ENCODE data around the gene CD84. TPM values are rescaled to one million over a fixed set of nuclear protein-coding genes. Genes with fewer than 3 reads are reported as not detected.
"Not testable (repeated sequence)": the region's sequence is repeated elsewhere in the genome, so short reads cannot be mapped to it uniquely, and the experiment has no call there.

The CD84 gene
- total RNA-seq, 1 donor from 2014 or later, result not detected

- Mint-ChIP-seq H3K4me1 (ENCODE audit: low read depth) (no peaks in the 10 kb centered on the region), H3K4me3 (ENCODE audit: unreplicated experiment) (no peak overlapping the region), H3K9me3 (ENCODE audit: low read depth) (peaks cover 20% of the 10 kb centered on the region), H3K36me3 (ENCODE audit: low read depth) (peaks cover 3% of the 10 kb centered on the region), H3K27ac (ENCODE audit: unreplicated experiment) (no peak overlapping the region), H3K27me3 (ENCODE audit: low read depth) (no peaks in the 10 kb centered on the region)
- DNase-seq (ENCODE audit: low spot score), result no peak
- TF ChIP-seq, protein P1, sequence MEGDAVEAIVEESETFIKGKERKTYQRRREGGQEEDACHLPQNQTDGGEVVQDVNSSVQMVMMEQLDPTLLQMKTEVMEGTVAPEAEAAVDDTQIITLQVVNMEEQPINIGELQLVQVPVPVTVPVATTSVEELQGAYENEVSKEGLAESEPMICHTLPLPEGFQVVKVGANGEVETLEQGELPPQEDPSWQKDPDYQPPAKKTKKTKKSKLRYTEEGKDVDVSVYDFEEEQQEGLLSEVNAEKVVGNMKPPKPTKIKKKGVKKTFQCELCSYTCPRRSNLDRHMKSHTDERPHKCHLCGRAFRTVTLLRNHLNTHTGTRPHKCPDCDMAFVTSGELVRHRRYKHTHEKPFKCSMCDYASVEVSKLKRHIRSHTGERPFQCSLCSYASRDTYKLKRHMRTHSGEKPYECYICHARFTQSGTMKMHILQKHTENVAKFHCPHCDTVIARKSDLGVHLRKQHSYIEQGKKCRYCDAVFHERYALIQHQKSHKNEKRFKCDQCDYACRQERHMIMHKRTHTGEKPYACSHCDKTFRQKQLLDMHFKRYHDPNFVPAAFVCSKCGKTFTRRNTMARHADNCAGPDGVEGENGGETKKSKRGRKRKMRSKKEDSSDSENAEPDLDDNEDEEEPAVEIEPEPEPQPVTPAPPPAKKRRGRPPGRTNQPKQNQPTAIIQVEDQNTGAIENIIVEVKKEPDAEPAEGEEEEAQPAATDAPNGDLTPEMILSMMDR (IDR thresholded peaks at IDR 0.05), result no peak
Measured at GRCh38 chr1:160534823-160535605, 44.3 kb downstream of the CD84 start.

- peaks cover 11% of the 10 kb centered on the region for H3K27me3 Mint-ChIP-seq (ENCODE audit: low read depth)
- H3K9me3 Mint-ChIP-seq (ENCODE audit: low read depth), result peaks cover 20% of the 10 kb centered on the region
- H3K27ac Mint-ChIP-seq (ENCODE audit: unreplicated experiment); H3K36me3 Mint-ChIP-seq (ENCODE audit: low read depth); H3K4me3 Mint-ChIP-seq (ENCODE audit: unreplicated experiment); H3K4me1 Mint-ChIP-seq (ENCODE audit: low read depth): not testable (repeated sequence)
- peak; percentile 73 for DNase-seq (ENCODE audit: low spot score)
Measured at GRCh38 chr1:160532557-160532813, 46.8 kb downstream of the CD84 start.

DNA sequence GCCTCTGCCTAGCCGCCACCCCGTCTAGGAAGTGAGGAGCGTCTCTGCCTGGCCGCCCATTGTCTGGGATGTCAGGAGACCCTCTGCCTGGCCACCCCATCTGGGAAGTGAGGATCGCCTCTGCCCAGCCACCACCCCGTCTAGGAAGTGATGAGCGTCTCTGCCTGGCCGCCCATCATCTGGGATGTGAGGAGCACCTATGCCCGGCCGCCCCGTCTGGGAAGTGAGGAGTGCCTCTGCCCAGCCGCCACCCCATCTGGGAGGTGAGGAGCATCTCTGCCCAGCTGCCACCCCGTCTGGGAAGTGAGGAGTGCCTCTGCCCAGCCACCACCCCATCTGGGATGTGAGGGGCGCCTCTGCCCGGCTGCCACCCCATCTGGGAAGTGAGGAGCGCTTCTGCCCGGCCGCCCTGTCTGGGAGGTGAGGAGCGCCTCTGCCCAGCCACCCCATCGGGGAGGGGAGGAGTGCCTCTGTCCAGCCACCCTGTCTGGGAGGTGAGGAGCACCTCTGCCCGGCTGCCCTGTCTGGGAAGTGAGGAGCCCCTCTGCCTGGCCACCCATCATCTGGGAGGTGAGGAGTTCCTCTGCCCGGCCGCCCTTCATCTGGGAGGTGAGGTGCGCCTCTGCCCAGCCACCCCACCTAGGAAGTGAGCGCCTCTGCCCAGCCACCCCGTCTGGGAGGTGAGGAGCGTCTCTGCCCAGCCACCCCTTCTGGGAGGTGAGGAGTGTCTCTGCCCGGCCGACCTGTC lies 47.3 kb downstream of the CD84 start:
- not testable (repeated sequence) for H3K4me1 Mint-ChIP-seq (ENCODE audit: low read depth); H3K4me3 Mint-ChIP-seq (ENCODE audit: unreplicated experiment); H3K27ac Mint-ChIP-seq (ENCODE audit: unreplicated experiment); H3K36me3 Mint-ChIP-seq (ENCODE audit: low read depth)
- Mint-ChIP-seq H3K9me3 (ENCODE audit: low read depth) (peaks cover 20% of the 10 kb centered on the region), H3K27me3 (ENCODE audit: low read depth) (peaks cover 15% of the 10 kb centered on the region)
- peak; percentile 81 for DNase-seq (ENCODE audit: low spot score)

DNA sequence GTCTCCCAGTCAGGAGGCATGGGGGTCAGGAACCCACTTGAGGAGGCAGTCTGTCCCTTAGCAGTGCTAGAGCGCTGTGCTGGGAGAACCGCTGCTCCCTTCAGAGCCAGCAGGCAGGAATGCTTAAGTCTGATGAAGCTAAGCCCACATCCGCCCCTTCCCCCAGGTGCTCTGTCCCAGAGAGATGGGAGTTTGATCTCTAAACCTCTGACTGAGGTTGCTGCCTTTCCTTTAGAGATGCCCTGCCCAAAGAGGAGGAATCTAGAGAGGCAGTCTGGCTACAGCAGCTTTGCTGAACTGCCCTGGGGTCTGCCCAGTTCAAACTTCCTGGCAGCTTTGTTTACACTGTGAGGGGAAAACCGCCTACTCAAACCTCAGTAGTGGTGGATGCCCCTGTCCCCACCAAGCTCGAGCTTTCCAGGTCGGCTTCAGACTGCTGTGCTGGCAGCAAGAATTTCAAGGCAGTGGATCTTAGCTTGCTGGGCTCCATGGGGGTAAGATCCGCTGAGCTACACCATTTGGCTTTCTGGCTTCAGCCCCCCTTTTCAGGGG lies 49.8 kb downstream of the CD84 start:
- Mint-ChIP-seq H3K9me3 (ENCODE audit: low read depth) (peaks cover 23% of the 10 kb centered on the region), H3K27me3 (ENCODE audit: low read depth) (peaks cover 17% of the 10 kb centered on the region)
- not testable (repeated sequence) for H3K4me3 Mint-ChIP-seq (ENCODE audit: unreplicated experiment); H3K27ac Mint-ChIP-seq (ENCODE audit: unreplicated experiment); H3K36me3 Mint-ChIP-seq (ENCODE audit: low read depth); H3K4me1 Mint-ChIP-seq (ENCODE audit: low read depth); DNase-seq (ENCODE audit: low spot score)

- not testable (repeated sequence) for DNase-seq (ENCODE audit: low spot score); H3K4me3 Mint-ChIP-seq (ENCODE audit: unreplicated experiment); H3K27ac Mint-ChIP-seq (ENCODE audit: unreplicated experiment); H3K36me3 Mint-ChIP-seq (ENCODE audit: low read depth)
- peaks cover 12% of the 10 kb centered on the region for H3K4me1 Mint-ChIP-seq (ENCODE audit: low read depth)
- peaks cover 19% of the 10 kb centered on the region for H3K27me3 Mint-ChIP-seq (ENCODE audit: low read depth)
- H3K9me3 Mint-ChIP-seq (ENCODE audit: low read depth), result peaks cover 17% of the 10 kb centered on the region
Measured at GRCh38 chr1:160523789-160524188, 55.5 kb downstream of the CD84 start.

DNA sequence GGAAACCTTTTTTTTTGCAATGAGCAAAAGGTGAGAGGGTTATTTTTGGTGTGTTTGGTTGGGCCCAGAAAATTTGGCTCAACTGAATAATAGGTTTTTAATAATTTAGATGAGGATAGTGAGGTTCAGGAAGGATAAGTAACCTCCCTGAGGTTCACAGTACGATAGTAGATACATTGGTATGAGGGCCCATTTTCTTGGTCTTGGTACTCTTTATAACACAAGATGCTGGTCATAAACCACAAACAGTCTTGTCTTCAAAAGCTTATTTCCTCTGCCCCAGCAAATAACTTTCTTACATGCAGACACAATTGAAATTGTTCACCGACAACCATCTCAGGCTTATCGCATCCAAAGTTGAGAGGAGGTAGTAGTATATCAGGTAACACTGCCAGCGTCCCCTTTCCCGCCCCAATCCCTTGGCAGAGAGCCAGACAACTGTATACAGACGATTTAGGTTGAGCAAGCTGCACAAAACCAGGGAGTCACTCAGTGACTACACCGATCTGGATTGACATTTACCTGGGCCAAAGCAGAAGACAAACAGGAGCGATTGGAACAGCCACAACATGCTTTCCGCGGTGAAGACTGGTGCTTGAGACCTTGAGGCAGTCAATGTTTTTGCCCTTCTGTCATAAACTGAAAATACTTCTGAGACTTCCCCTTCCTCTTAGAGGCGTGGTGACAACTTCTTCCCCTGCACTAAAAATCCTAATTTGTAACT lies 56.5 kb downstream of the CD84 start, which contains the start of gene SLAMF6:
SLAMF6 (minus strand) TSS at position 634 of the 724 bp plus-strand sequence; CDS start at position 571, 63 bp downstream.
- no peaks in the 10 kb centered on the region for H3K36me3 Mint-ChIP-seq (ENCODE audit: low read depth)

More for the DNA sequence above, 56.5 kb downstream of the CD84 start, which contains the start of gene SLAMF6:
- TF ChIP-seq, protein P1 (IDR thresholded peaks at IDR 0.05), result no peak
- peaks cover 11% of the 10 kb centered on the region for H3K27me3 Mint-ChIP-seq (ENCODE audit: low read depth)
- no peak within 1 kb of the TSS for H3K27ac Mint-ChIP-seq (ENCODE audit: unreplicated experiment)
- H3K4me3 Mint-ChIP-seq (ENCODE audit: unreplicated experiment), result no peak within 1 kb of the TSS
- H3K9me3 Mint-ChIP-seq (ENCODE audit: low read depth), result peaks cover 17% of the 10 kb centered on the region
- no peak for DNase-seq (ENCODE audit: low spot score)
- peaks cover 12% of the 10 kb centered on the region for H3K4me1 Mint-ChIP-seq (ENCODE audit: low read depth)
